Ascending aorta (tissue), 2 donors: ENCODE results near the gene LRRC23. TPM values are rescaled to one million over a fixed set of nuclear protein-coding genes. Genes with fewer than 3 reads are reported as not detected.

Experiments
- DNase-seq, 2 donors: peaks; one replicate each; pipeline ENCODE4 v3.0.0-alpha.2; 2019; ENCODE audit warnings: low spot score in 2 of 2
- H3K27ac ChIP-seq, 2 donors: fragments of 200-600 bp; sonication (generic); one replicate each; pipeline ENCODE4 v1.5.1; 2016 to 2017; ENCODE audit warnings: mild to moderate bottlenecking in 1 of 2
- H3K27me3 ChIP-seq: fragments of 200-600 bp; sonication (generic); one replicate; pipeline ENCODE4 v1.5.1; 2017
- H3K36me3 ChIP-seq, 2 donors: fragments of 200-600 bp; sonication (generic); one replicate each; pipeline ENCODE4 v1.5.1; 2016
- H3K4me1 ChIP-seq, 2 donors: fragments of 200-600 bp; sonication (generic); one replicate each; pipeline ENCODE4 v1.5.1; 2016 to 2017; ENCODE audit warnings: mild to moderate bottlenecking in 1 of 2
- H3K4me3 ChIP-seq, 2 donors: fragments of 200-600 bp; sonication (generic); one replicate each; pipeline ENCODE4 v1.5.1; 2016 to 2017; ENCODE audit warnings: mild to moderate bottlenecking in 1 of 2
- H3K9me3 ChIP-seq, 2 donors: fragments of 200-600 bp; sonication (generic); one replicate each; pipeline ENCODE4 v1.5.1; 2016
- intact Hi-C: fragments of 100-400 bp; cut with DNase I; formaldehyde crosslinking; loops from one replicate; pipeline ENCODE4 v1.15.1; 2023
- total RNA-seq: library from RNA; depleted of rRNA; stranded (reverse); fragments of >200 nt; gene quantifications from one replicate; pipeline ENCODE4 v1.1.0, GENCODE V29; 2016
- TF ChIP-seq, protein P1 (sequence below), 3 experiments: fragments of 200-600 bp in 2 of 3; fragments of 450-650 bp in 1 of 3; sonication (generic) in 2 of 3; IDR thresholded peaks; one replicate each; pipeline ENCODE4 v1.5.1; 2016 to 2019; ENCODE audit warnings: antibody characterized with exemption in 3 of 3, mild to moderate bottlenecking in 1 of 3, moderate library complexity in 1 of 3

Gene LRRC23
- total RNA-seq, 1 donor from 2014 or later = 6.6 TPM

DNA sequence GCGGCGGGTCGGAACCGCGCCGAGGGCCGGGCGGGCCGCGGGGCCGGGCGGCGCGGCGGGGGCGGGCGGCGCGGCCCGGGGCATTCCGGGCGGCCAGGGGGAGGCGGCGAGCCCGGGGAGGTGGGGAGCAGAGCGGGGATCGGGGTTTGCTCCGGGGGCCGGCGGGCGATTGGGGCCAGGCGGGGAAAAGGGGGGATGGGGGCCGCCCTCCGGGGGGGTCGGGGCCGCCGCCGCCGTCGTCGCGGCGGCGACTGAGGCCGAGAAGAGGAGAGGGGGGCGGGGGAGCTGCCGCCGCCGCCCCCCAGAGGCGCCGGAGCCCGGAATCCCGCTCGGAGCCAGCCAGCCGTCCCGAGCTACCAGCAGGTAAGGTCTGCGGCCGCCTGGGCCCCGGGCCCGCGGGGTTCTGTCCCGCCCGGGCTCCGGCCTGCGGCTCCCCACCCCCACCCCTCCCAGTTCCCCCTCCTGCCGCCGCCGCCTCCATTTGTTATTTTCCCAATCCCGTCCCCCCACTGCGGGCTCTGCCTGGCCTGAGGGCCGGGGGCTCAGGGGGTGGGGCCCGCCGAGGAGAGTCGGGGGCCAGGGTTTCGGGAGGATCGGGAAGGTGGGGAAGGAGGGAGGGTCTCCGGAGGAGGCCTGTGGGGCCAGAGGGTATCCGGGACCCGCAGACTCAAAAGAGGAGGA, 23.5 kb downstream of the LRRC23 start:
- intact Hi-C loops = loop anchor here (1.0 to 10.0 kb wide), 3 partner anchors 8 to 583 kb away; partner anchors contain the start of genes LPCAT3 and TNFRSF1A
- Histone ChIP-seq H3K4me3 (peak overlapping the region; percentile 92 to 99), H3K36me3 (peaks cover under 1 to 6% of the 10 kb centered on the region in 2 donors), H3K4me1 (peaks cover 27 to 40% of the 10 kb centered on the region in 2 donors), H3K27me3 (no peaks in the 10 kb centered on the region), H3K27ac (peak overlapping the region; percentile 97 to 99), H3K9me3 (no peaks in the 10 kb centered on the region)
- no peak for DNase-seq
- TF ChIP-seq, protein P1, sequence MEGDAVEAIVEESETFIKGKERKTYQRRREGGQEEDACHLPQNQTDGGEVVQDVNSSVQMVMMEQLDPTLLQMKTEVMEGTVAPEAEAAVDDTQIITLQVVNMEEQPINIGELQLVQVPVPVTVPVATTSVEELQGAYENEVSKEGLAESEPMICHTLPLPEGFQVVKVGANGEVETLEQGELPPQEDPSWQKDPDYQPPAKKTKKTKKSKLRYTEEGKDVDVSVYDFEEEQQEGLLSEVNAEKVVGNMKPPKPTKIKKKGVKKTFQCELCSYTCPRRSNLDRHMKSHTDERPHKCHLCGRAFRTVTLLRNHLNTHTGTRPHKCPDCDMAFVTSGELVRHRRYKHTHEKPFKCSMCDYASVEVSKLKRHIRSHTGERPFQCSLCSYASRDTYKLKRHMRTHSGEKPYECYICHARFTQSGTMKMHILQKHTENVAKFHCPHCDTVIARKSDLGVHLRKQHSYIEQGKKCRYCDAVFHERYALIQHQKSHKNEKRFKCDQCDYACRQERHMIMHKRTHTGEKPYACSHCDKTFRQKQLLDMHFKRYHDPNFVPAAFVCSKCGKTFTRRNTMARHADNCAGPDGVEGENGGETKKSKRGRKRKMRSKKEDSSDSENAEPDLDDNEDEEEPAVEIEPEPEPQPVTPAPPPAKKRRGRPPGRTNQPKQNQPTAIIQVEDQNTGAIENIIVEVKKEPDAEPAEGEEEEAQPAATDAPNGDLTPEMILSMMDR (IDR thresholded peaks at IDR 0.05) = no peak

DNA sequence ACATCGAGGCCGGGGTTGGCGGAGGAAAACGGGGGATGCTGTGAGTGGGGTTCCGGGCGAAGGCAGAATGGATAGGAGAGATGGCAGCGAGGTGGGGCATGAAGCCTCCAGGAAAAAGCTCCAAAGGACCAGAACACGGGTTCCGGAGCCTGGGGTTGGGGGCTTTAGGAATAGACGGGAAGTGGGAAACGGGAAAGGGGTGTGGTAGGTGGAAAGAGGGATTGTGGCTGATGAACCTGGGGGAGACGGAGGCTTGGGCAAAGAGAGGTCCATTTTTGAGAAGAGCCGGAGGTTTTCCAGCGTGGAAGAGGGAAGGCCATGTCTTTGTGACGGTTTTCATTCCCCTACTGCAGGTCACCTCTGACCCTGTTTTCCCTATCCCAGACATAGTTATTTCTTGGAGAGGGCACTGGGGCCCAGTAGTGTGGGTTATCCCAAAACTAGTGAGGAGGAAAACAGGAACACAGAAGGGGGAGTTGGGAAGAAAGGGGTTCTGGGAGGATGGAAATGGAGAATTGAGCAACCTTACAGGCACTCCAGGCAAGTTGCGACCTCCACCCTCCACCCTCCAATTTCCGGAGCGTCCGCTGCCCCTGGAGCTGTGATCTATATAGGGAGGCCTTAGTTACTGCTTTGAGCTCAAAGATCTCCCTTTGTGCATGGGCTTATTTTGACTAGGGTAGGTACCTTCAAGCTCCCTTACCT, 24.2 kb downstream of the LRRC23 start:
- H3K4me1 ChIP-seq = peaks cover 27 to 44% of the 10 kb centered on the region in 2 donors
- peaks cover 0 to 2% of the 10 kb centered on the region in 2 donors for H3K36me3 ChIP-seq
- H3K9me3 ChIP-seq = no peaks in the 10 kb centered on the region
- H3K4me3 ChIP-seq = peak overlapping the region; percentile 92 to 99
- no peaks in the 10 kb centered on the region for H3K27me3 ChIP-seq
- intact Hi-C loops = loop anchor here (1.0 to 10.0 kb wide), 3 partner anchors 7 to 584 kb away; partner anchors contain the start of genes LPCAT3 and TNFRSF1A
- DNase-seq = no peak
- H3K27ac ChIP-seq = peak overlapping the region; percentile 97 to 99
- TF ChIP-seq, protein P1 (IDR thresholded peaks at IDR 0.05) = no peak

DNA sequence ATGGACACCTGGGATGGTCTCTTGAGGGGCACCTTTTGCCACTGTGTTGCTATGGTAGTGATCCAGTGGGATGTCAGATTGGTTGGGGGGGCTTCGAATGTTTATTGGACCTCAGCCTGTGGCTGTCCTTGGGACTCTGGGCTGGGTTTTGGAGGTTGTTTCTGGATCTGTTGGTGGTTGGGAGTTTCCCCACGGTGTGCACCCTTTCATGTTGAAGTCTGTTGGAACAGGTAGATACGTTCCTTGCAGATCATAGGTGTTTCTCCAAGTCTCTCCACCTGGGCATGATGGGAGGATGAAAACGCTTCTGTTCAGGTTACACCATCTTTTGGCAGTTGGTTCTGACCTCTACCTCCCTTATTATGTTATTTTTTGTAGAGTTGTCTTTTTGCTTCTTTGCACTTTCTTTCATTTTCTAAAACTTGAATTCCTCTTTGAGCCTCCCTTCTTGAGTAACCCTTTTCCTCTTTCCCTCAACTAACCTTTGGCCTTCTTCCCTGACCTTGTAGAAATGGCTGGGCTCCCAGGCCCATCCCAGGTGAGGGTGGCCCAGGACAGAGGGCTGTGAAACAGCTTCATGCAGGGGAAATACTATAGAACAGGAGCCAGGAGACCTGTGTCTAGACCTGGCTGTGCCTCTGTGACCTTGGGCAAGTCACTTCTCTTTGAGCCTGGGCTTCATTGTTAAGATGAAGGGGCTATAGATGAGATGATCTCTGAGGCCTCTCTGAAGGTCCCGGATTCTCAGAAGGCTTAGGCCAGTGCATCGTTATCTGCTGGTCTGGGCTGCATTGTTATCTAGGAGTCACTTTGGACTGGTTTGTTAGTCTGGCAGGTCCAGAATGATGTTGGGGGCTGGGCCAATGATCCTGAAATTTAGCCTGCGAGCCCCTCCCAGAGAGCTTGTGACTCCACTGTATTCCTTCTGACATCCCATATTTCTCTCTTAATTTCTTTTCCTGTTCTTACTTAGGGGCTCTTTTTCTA, 25.1 kb downstream of the LRRC23 start:
- H3K27ac ChIP-seq = peak overlapping the region; percentile 97 to 99
- H3K27me3 ChIP-seq = no peaks in the 10 kb centered on the region
- peaks cover 6 to 8% of the 10 kb centered on the region in 2 donors for H3K36me3 ChIP-seq
- no peak for DNase-seq
- peak overlapping the region; percentile 92 to 99 for H3K4me3 ChIP-seq
- TF ChIP-seq, protein P1 (IDR thresholded peaks at IDR 0.05) = no peak
- intact Hi-C loops = loop anchor here (5.0 to 10.0 kb wide), 2 partner anchors 88 to 585 kb away; partner anchors contain the start of genes LPCAT3 and TNFRSF1A
- H3K4me1 ChIP-seq = peaks cover 23 to 41% of the 10 kb centered on the region in 2 donors
- H3K9me3 ChIP-seq = no peaks in the 10 kb centered on the region

DNA sequence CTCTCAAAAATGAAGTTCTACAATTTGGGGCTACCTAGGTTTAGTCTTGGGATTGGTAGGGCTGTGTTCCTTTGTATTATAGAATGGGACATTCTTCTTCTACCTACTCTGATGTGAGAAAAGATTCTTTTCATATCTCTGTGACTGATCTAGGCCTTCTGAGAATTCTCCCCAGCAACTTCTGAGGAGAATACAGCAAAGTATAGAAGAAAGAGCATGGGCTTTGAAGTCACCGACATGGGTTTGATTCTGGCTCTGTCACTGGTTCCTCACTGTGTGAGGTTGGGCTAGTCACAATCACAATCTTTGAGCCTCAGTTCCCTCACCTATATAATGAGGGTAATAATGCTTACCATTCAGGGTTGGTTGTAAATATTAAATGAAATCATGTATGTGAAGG, 28.1 kb downstream of the LRRC23 start:
- H3K9me3 ChIP-seq = no peaks in the 10 kb centered on the region
- H3K27me3 ChIP-seq = no peaks in the 10 kb centered on the region
- intact Hi-C loops = no loop called here
- TF ChIP-seq, protein P1 (IDR thresholded peaks at IDR 0.05) = no peak
- H3K4me3 ChIP-seq = no peak overlapping the region
- H3K4me1 ChIP-seq = peaks cover 19 to 29% of the 10 kb centered on the region in 2 donors
- no peak for DNase-seq
- H3K36me3 ChIP-seq = peaks cover 18 to 21% of the 10 kb centered on the region in 2 donors
- H3K27ac ChIP-seq = peak overlapping the region in 1 of 2 donors; percentile 59

DNA sequence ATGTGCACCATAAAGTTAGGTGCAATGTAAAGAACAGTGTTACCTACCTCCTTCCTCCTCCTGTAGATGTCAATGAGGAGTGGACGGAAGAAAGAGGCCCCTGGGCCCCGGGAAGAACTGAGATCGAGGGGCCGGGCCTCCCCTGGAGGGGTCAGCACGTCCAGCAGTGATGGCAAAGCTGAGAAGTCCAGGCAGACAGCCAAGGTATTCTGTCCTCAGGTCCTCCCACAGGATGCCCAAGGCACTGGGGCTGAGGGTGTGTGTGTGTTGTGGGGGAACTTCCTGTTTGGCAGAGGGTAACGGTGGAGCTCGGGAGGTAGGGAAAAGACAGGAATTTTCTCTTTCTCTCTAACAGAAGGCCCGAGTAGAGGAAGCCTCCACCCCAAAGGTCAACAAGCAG, 29.5 kb downstream of the LRRC23 start:
- no peak for DNase-seq
- intact Hi-C loops = no loop called here
- peaks cover 18 to 25% of the 10 kb centered on the region in 2 donors for H3K36me3 ChIP-seq
- no peak overlapping the region for H3K4me3 ChIP-seq
- H3K27me3 ChIP-seq = no peaks in the 10 kb centered on the region
- TF ChIP-seq, protein P1 (IDR thresholded peaks at IDR 0.05) = no peak
- no peaks in the 10 kb centered on the region for H3K9me3 ChIP-seq
- peaks cover 30 to 40% of the 10 kb centered on the region in 2 donors for H3K4me1 ChIP-seq
- peak overlapping the region; percentile 59 to 68 for H3K27ac ChIP-seq
